HG03354 (cell line): ENCODE results near the gene SHOX.
"Not testable (repeated sequence)": the region's sequence is repeated elsewhere in the genome, so short reads cannot be mapped to it uniquely, and the experiment has no call there.

Experiments used
- ATAC-seq: cut with Tn5 transposase; IDR thresholded peaks from one replicate; pipeline ENCODE4 v1.9.1; 2021; ENCODE audit warnings: mild to moderate bottlenecking; ENCODE audit not compliant: unreplicated experiment, poor library complexity, severe bottlenecking

Gene SHOX

DNA sequence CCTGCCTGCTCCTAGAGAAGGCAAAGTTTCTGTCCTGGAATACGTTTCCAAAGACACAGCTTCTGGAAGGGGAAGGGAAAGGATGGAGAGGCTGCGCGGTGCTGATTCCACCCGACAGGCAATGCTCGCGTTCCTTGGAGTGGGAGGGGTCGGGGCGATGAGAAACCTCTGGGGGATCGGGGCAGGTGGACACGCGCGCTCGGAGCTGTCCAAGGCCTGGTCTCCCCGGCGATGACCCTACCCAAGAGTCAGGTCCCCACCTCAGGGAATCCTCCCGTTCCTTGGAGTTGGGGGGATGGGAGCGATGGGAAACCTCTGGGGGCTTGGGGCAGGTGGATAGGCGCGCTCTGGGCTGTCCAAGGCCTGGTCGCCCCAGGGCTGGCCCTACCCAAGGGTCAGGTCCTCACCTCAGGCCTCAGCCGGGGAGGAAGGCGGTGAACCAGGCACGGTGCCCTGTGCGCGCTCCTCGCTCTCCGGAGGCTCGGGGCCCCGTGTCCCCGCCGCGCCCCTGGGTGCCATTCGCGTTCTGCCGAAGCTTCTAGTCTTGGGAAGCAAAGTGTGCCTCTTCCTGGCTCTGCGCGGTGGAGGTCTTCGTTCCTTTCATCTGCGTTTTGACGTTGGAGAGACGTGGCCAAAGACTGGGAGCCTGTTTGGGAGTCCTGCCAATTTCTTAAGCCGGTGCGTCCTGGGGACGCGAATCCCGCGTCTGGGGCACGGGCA, 10.6 kb upstream of the SHOX start:
- ATAC-seq = no peak

- ATAC-seq = no peak
Observed at GRCh38 chrX:621705-622503, 8.7 kb upstream of the SHOX start.

DNA sequence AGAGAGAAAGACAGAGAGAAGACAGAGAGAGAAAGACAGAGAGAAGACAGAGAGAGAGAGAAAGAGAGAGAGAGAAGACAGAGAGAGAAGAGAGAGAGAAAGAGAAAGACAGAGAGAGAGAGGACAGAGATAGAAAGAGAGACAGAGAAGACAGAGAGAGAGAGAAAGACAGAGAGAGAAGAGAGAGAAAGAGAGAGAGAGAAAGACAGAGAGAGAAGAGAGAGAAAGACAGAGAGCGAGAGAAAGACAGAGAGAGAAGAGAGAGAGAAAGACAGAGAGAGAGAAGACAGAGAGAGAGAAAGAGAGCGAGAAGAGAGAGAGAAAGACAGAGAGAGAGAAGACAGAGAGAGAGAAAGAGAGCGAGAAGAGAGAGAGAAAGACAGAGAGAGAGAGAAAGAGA, 7.8 kb upstream of the SHOX start:
- not testable (repeated sequence) for ATAC-seq

DNA sequence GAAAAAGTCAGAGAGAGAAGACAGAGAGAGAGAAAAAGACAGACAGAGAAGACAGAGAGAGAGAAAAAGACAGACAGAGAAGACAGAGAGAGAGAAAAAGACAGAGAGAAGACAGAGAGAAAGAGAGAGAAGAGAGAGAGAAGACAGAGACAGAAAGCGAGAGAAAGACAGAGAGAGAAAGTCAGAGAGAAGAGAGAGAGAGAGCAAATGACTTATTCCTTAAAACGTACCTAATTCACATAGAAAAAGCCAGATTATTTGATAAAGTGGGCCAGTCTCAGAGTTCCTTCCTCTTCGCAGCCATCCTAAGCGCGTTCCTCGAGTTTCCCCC, 7.4 kb upstream of the SHOX start:
- ATAC-seq = no peak

DNA sequence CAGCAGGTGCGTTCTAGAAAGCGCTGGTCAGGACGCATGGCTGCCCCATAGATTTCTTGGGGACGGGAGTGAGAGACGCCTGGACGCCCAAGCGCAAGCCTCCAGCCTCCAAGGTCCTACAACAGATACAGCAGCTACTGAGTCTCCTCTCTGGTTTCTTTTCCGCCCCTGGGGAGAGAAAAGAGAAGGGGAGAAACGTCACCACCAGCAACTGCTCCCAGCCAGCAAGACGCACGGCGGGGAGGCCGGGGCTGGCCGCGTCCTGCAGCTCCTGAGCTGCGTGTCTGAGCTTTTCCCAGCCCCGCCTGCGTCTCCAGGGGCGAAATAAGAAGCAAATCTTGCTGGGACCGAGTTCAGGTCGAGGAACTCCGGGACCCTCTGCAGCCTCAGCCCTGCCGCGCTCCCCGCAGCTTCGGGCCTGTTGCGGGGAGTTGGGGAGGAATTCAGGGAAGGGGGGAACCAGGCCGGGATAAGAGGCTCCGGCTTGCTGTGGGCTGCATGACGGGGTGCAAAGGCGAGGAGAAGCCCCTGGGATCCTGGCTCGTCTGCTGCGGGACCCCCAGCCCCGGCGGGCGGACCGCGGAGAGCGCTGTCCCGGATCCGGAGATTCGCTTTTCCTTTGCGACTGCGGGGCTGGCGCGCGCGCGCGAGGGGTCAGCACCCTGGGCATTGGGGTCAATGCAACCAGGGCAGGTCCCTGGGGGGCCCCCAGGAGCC, 6.8 kb upstream of the SHOX start:
- ATAC-seq = no peak

GRCh38 chrX:625137-625691, 5.4 kb upstream of the SHOX start:
- no peak for ATAC-seq

GRCh38 chrX:626047-626446, 4.5 kb upstream of the SHOX start:
- ATAC-seq = not testable (repeated sequence)

DNA sequence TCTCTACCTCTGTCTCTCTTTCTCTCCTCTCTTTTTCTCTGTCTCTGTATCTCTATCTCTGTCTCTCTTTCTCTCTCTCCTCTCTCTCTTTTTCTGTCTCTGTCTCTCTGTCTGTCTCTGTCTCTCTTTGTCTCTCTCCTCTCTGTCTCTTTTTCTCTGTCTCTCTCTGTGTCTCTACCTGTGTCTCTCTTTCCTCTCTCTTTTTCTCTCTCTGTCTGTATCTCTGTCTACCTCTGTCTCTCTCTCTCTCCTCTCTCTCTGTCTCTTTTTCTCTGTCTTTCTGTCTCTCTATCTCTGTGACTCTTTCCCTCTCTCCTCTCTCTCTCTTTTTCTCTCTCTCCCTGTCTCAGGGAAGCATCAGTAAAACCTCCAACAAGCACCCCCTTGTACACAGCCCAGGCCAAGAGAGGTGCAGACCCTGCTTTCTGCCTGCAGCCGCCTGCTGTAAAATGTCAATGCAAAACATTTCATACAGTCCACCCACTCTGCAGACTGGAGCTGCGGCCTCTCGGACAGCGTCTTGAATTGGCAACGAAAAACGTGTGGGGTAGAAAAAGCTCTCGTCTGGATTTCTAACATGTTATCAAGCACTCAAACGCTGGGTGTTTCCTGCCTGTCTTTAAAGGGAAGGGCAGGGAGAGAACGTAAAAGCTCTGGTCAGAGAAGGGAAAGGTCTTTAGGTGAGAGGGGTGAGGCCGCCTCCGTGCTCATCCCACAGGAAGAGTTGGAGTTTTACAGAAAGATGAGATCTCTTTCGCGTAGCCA, 3.7 kb upstream of the SHOX start:
- ATAC-seq = no peak

DNA sequence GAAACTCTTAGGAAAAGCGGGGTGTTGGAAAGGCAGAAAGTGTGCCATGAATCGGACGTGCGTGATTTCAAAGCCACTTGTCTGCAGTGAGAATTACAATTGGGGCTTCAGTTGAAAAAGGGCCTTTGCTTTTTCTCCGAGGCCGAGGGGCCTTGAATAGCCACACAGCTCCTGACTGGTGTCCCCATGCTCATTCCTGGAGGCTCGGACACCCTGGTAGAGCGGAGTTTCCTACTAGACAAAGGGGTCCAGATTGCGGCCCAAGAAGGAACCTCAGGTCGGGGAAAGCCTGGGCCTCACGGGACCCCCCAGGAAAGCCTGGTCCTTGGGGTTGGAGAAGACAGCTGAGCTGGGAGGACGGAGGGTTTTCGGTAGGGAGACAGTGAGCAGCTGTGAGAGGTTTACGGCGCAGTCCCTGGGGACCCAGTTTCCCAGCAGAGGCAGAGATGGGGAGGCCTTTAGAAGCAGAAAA, 3.0 kb upstream of the SHOX start:
- ATAC-seq = no peak

DNA sequence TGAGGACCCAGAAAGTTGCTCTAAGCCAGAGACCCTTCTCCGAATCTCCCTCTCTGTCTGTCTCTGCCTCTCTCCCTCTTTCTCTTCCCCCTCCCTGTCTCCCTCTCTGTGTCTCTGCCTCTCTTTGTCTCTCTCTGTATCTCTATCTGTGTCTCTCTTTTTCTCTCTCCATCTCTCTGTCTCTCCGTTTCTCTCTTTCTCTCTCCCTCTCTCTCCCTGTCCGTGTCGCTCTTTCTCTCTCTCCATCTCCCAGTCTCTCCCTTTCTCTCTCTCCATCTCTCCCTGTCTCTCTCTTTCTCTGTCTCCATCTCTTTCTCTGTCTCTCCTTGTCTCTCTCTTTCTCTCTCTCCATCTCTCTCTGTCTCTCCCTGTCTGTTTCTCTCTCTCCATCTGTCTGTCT, 2.6 kb upstream of the SHOX start:
- ATAC-seq = no peak

GRCh38 chrX:629230-630006, 1.2 kb upstream of the SHOX start:
- ATAC-seq = no peak

GRCh38 chrX:630007-630611, 482 bp upstream of the SHOX start:
- no peak for ATAC-seq

DNA sequence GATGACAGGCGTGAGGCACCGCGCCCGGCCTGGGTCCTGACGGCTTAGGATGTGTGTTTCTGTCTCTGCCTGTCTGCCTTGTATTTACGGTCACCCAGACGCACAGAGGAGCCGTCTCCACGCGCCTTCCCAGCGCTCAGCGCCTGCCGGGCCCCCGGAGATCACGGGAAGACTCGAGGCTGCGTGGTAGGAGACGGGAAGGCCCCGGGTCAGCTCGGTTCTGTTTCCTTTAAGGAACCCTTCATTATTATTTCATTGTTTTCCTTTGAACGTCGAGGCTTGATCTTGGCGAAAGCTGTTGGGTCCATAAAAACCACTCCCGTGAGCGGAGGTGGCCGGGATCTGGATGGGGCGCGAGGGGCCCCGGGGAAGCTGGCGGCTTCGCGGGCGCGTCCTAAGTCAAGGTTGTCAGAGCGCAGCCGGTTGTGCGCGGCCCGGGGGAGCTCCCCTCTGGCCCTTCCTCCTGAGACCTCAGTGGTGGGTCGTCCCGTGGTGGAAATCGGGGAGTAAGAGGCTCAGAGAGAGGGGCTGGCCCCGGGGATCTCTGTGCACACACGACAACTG, 1.3 kb downstream of the SHOX start:
- ATAC-seq = no peak

DNA sequence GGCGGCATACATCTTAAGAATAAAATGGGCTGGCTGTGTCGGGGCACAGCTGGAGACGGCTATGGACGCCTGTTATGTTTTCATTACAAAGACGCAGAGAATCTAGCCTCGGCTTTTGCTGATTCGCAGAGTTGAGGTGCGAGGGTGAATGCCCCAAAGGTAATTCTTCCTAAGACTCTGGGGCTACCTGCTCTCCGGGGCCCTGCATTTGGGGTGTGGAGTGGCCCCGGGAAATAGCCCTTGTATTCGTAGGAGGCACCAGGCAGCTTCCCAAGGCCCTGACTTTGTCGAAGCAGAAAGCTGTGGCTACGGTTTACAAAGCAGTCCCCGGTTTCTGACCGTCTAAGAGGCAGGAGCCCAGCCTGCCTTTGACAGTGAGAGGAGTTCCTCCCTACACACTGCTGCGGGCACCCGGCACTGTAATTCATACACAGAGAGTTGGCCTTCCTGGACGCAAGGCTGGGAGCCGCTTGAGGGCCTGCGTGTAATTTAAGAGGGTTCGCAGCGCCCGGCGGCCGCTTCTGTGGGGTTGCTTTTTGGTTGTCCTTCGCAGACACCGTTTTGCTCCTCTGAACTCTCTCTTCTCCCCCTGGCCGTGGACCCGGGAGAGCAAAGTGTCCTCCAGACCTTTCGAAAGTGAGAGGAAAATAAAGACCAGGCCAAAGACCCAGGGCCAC, 1.9 kb downstream of the SHOX start:
- ATAC-seq = no peak

GRCh38 chrX:633043-633984, 2.7 kb downstream of the SHOX start:
- ATAC-seq = no peak

DNA sequence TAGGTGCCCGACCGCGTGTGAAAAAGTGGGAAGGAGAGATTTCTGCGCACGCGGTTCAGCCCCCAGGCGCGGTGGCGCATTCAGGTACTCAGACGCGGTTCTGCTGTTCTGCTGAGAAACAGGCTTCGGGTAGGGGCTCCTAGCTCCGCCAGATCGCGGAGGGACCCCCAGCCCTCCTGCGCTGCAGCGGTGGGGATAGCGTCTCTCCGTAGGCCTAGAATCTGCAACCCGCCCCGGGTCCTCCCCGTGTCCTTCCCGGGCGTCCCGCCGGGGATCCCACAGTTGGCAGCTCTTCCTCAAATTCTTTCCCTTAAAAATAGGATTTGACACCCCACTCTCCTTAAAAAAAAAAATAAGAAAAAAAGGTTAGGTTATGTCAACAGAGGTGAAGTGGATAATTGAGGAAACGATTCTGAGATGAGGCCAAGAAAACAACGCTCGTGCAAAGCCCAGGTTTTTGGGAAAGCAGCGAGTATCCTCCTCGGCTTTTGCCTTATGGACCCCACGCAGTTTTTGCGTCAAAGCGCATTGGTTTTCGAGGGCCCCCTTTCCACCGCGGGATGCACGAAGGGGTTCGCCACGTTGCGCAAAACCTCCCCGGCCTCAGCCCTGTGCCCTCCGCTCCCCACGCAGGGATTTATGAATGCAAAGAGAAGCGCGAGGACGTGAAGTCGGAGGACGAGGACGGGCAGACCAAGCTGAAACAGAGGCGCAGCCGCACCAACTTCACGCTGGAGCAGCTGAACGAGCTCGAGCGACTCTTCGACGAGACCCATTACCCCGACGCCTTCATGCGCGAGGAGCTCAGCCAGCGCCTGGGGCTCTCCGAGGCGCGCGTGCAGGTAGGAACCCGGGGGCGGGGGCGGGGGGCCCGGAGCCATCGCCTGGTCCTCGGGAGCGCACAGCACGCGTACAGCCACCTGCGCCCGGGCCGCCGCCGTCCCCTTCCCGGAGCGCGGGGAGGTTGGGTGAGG, 3.7 kb downstream of the SHOX start:
- ATAC-seq = no peak
